Activated naive CD8-positive, alpha-beta T cell (primary cell): ENCODE data around the gene C11orf54.

ENCODE experiments used
- H3K27ac Mint-ChIP-seq: one replicate; pipeline ENCODE4 v1.8.0; 2021; ENCODE audit warnings: mixed read lengths
- H3K27me3 Mint-ChIP-seq: one replicate; pipeline ENCODE4 v1.8.0; 2021; ENCODE audit warnings: mixed read lengths
- H3K36me3 Mint-ChIP-seq: one replicate; pipeline ENCODE4 v1.8.0; 2021; ENCODE audit warnings: mixed read lengths
- H3K4me1 Mint-ChIP-seq: one replicate; pipeline ENCODE4 v1.8.0; 2021; ENCODE audit warnings: low read depth, mixed read lengths
- H3K4me3 Mint-ChIP-seq: one replicate; pipeline ENCODE4 v1.8.0; 2021; ENCODE audit warnings: mild to moderate bottlenecking, mixed read lengths
- H3K9me3 Mint-ChIP-seq: one replicate; pipeline ENCODE4 v1.8.0; 2021; ENCODE audit warnings: low read depth, mixed read lengths

The C11orf54 gene

GRCh38 chr11:93741094-93741881 is at the start of gene C11orf54, which contains the start of gene TAF1D:
TSS of gene C11orf54 (plus strand) at chr11:93741672. CDS start at chr11:93747394, 5,722 bp downstream.
TSS of gene TAF1D (minus strand) at chr11:93741495. CDS start at chr11:93739304, 2,191 bp downstream.
- H3K36me3 Mint-ChIP-seq = peaks cover 37% of the 10 kb centered on the region
- peak within 1 kb of the TSS; percentile 100 for H3K27ac Mint-ChIP-seq
- H3K27me3 Mint-ChIP-seq = no peaks in the 10 kb centered on the region
- peak within 1 kb of the TSS; percentile 100 for H3K4me3 Mint-ChIP-seq
- H3K9me3 Mint-ChIP-seq = no peaks in the 10 kb centered on the region
- H3K4me1 Mint-ChIP-seq = peaks cover 57% of the 10 kb centered on the region

GRCh38 chr11:93694109-93694508 is 47.4 kb upstream of the C11orf54 start:
- no peaks in the 10 kb centered on the region for H3K4me1 Mint-ChIP-seq
- H3K9me3 Mint-ChIP-seq = no peaks in the 10 kb centered on the region
- H3K36me3 Mint-ChIP-seq = peaks cover 40% of the 10 kb centered on the region
- H3K27ac Mint-ChIP-seq = no peak overlapping the region
- no peak overlapping the region for H3K4me3 Mint-ChIP-seq
- H3K27me3 Mint-ChIP-seq = no peaks in the 10 kb centered on the region

- H3K9me3 Mint-ChIP-seq = no peaks in the 10 kb centered on the region
- H3K4me3 Mint-ChIP-seq = no peak overlapping the region
- H3K27ac Mint-ChIP-seq = no peak overlapping the region
- H3K36me3 Mint-ChIP-seq = peaks cover 40% of the 10 kb centered on the region
- H3K27me3 Mint-ChIP-seq = no peaks in the 10 kb centered on the region
- H3K4me1 Mint-ChIP-seq = no peaks in the 10 kb centered on the region
Measured at GRCh38 chr11:93694557-93694956, 46.9 kb upstream of the C11orf54 start.

- no peak overlapping the region for H3K27ac Mint-ChIP-seq
- H3K4me3 Mint-ChIP-seq = no peak overlapping the region
- no peaks in the 10 kb centered on the region for H3K27me3 Mint-ChIP-seq
- H3K36me3 Mint-ChIP-seq = peaks cover 43% of the 10 kb centered on the region
- no peaks in the 10 kb centered on the region for H3K9me3 Mint-ChIP-seq
- H3K4me1 Mint-ChIP-seq = no peaks in the 10 kb centered on the region
Measured at GRCh38 chr11:93697611-93698010, 43.9 kb upstream of the C11orf54 start.

- H3K9me3 Mint-ChIP-seq = no peaks in the 10 kb centered on the region
- H3K27me3 Mint-ChIP-seq = no peaks in the 10 kb centered on the region
- H3K36me3 Mint-ChIP-seq = peaks cover 45% of the 10 kb centered on the region
- H3K4me1 Mint-ChIP-seq = no peaks in the 10 kb centered on the region
- H3K4me3 Mint-ChIP-seq = no peak overlapping the region
- H3K27ac Mint-ChIP-seq = no peak overlapping the region
Measured at GRCh38 chr11:93700830-93701229, 40.6 kb upstream of the C11orf54 start.

GRCh38 chr11:93704237-93704636 is 37.2 kb upstream of the C11orf54 start:
- Mint-ChIP-seq H3K9me3 (peaks cover 10% of the 10 kb centered on the region), H3K27ac (no peak overlapping the region), H3K4me3 (no peak overlapping the region), H3K27me3 (no peaks in the 10 kb centered on the region), H3K36me3 (peaks cover 43% of the 10 kb centered on the region), H3K4me1 (no peaks in the 10 kb centered on the region)

- no peaks in the 10 kb centered on the region for H3K4me1 Mint-ChIP-seq
- H3K36me3 Mint-ChIP-seq = peaks cover 72% of the 10 kb centered on the region
- no peak overlapping the region for H3K4me3 Mint-ChIP-seq
- no peaks in the 10 kb centered on the region for H3K27me3 Mint-ChIP-seq
- H3K27ac Mint-ChIP-seq = no peak overlapping the region
- H3K9me3 Mint-ChIP-seq = peaks cover 28% of the 10 kb centered on the region
Measured at GRCh38 chr11:93710239-93710638, 31.2 kb upstream of the C11orf54 start.

- H3K4me1 Mint-ChIP-seq = peaks cover 8% of the 10 kb centered on the region
- H3K36me3 Mint-ChIP-seq = peaks cover 68% of the 10 kb centered on the region
- H3K4me3 Mint-ChIP-seq = no peak overlapping the region
- H3K27ac Mint-ChIP-seq = no peak overlapping the region
- no peaks in the 10 kb centered on the region for H3K27me3 Mint-ChIP-seq
- H3K9me3 Mint-ChIP-seq = peaks cover 28% of the 10 kb centered on the region
Measured at GRCh38 chr11:93712678-93713077, 28.8 kb upstream of the C11orf54 start.

GRCh38 chr11:93715797-93716396 is 25.6 kb upstream of the C11orf54 start:
- H3K36me3 Mint-ChIP-seq = peaks cover 44% of the 10 kb centered on the region
- H3K9me3 Mint-ChIP-seq = peaks cover 5% of the 10 kb centered on the region
- H3K27ac Mint-ChIP-seq = no peak overlapping the region
- no peak overlapping the region for H3K4me3 Mint-ChIP-seq
- H3K27me3 Mint-ChIP-seq = no peaks in the 10 kb centered on the region
- H3K4me1 Mint-ChIP-seq = peaks cover 18% of the 10 kb centered on the region

- Mint-ChIP-seq H3K4me3 (no peak overlapping the region), H3K36me3 (peaks cover 40% of the 10 kb centered on the region), H3K27me3 (no peaks in the 10 kb centered on the region), H3K27ac (no peak overlapping the region), H3K9me3 (no peaks in the 10 kb centered on the region), H3K4me1 (peaks cover 18% of the 10 kb centered on the region)
Measured at GRCh38 chr11:93717501-93717900, 24.0 kb upstream of the C11orf54 start.

- Mint-ChIP-seq H3K9me3 (no peaks in the 10 kb centered on the region), H3K27ac (peak overlapping the region; percentile 86), H3K4me3 (peak overlapping the region; percentile 32), H3K36me3 (peaks cover 35% of the 10 kb centered on the region), H3K4me1 (peaks cover 18% of the 10 kb centered on the region), H3K27me3 (no peaks in the 10 kb centered on the region)
Measured at GRCh38 chr11:93718057-93718563, 23.4 kb upstream of the C11orf54 start.

GRCh38 chr11:93719310-93719709 is 22.2 kb upstream of the C11orf54 start:
- Mint-ChIP-seq H3K4me1 (peaks cover 18% of the 10 kb centered on the region), H3K27me3 (no peaks in the 10 kb centered on the region), H3K4me3 (no peak overlapping the region), H3K36me3 (peaks cover 25% of the 10 kb centered on the region), H3K27ac (no peak overlapping the region), H3K9me3 (no peaks in the 10 kb centered on the region)

- no peak overlapping the region for H3K4me3 Mint-ChIP-seq
- H3K9me3 Mint-ChIP-seq = no peaks in the 10 kb centered on the region
- H3K36me3 Mint-ChIP-seq = peaks cover 23% of the 10 kb centered on the region
- H3K27me3 Mint-ChIP-seq = no peaks in the 10 kb centered on the region
- H3K27ac Mint-ChIP-seq = no peak overlapping the region
- H3K4me1 Mint-ChIP-seq = peaks cover 18% of the 10 kb centered on the region
Measured at GRCh38 chr11:93720522-93720921, 20.9 kb upstream of the C11orf54 start.

- H3K27me3 Mint-ChIP-seq = no peaks in the 10 kb centered on the region
- H3K4me3 Mint-ChIP-seq = no peak overlapping the region
- H3K27ac Mint-ChIP-seq = no peak overlapping the region
- H3K36me3 Mint-ChIP-seq = peaks cover 13% of the 10 kb centered on the region
- peaks cover under 1% of the 10 kb centered on the region for H3K4me1 Mint-ChIP-seq
- H3K9me3 Mint-ChIP-seq = no peaks in the 10 kb centered on the region
Measured at GRCh38 chr11:93724089-93724488, 17.4 kb upstream of the C11orf54 start.

GRCh38 chr11:93727985-93728791 is 13.3 kb upstream of the C11orf54 start:
- Mint-ChIP-seq H3K27me3 (no peaks in the 10 kb centered on the region), H3K27ac (peak overlapping the region; percentile 66), H3K4me1 (peaks cover 9% of the 10 kb centered on the region), H3K9me3 (no peaks in the 10 kb centered on the region), H3K36me3 (peaks cover 11% of the 10 kb centered on the region), H3K4me3 (no peak overlapping the region)
